ENCODE data around the gene THSD4. TPM values are rescaled to one million over a fixed set of nuclear protein-coding genes. Genes with fewer than 3 reads are reported as not detected.

Gene THSD4
- total RNA-seq, 2 experiments from 2014 or later, result not detected

DNA sequence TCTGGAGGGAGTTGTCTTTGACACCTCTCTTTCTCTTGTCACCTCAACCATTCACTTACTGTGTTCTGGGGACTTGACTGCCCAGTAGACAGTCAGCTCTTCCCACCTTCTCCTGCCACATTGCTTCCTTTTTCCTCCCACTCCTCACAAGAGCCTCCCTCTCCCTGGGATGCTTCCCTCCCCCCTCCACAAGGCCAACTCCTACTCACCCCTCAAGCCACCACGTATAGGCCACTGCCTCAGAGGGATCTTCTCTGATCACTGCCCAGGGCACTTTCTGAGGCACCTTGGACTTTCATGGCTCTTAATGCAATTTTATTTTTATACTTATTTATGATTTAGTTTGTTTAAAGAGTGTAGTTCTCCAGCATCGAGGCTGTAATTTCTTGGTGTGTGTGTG, 23.2 kb downstream of the THSD4 start:
- intact Hi-C loops (cut with micrococcal nuclease), result no loop called here
- ChIA-PET POLR2A (no interaction called here), CTCF (no interaction called here)
- TF ChIP-seq, protein P1, sequence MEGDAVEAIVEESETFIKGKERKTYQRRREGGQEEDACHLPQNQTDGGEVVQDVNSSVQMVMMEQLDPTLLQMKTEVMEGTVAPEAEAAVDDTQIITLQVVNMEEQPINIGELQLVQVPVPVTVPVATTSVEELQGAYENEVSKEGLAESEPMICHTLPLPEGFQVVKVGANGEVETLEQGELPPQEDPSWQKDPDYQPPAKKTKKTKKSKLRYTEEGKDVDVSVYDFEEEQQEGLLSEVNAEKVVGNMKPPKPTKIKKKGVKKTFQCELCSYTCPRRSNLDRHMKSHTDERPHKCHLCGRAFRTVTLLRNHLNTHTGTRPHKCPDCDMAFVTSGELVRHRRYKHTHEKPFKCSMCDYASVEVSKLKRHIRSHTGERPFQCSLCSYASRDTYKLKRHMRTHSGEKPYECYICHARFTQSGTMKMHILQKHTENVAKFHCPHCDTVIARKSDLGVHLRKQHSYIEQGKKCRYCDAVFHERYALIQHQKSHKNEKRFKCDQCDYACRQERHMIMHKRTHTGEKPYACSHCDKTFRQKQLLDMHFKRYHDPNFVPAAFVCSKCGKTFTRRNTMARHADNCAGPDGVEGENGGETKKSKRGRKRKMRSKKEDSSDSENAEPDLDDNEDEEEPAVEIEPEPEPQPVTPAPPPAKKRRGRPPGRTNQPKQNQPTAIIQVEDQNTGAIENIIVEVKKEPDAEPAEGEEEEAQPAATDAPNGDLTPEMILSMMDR (IDR thresholded peaks at IDR 0.05), result no peak
- no peak overlapping the region for H3K4me3 Mint-ChIP-seq
- H3K27ac Mint-ChIP-seq, result no peak overlapping the region
- H3K36me3 Mint-ChIP-seq (ENCODE audit: low read depth), result no peaks in the 10 kb centered on the region
- H3K27me3 Mint-ChIP-seq, result peaks cover 4% of the 10 kb centered on the region
- no peaks in the 10 kb centered on the region for H3K4me1 Mint-ChIP-seq (ENCODE audit: low read depth)
- H3K9me3 Mint-ChIP-seq, result no peaks in the 10 kb centered on the region
- ATAC-seq (no peak), DNase-seq (no peak)

GRCh38 chr15:71139241-71139640, 24.0 kb downstream of the THSD4 start:
- H3K9me3 Mint-ChIP-seq, result no peaks in the 10 kb centered on the region
- intact Hi-C loops (cut with micrococcal nuclease), result no loop called here
- no peaks in the 10 kb centered on the region for H3K36me3 Mint-ChIP-seq (ENCODE audit: low read depth)
- no peaks in the 10 kb centered on the region for H3K4me1 Mint-ChIP-seq (ENCODE audit: low read depth)
- ChIA-PET CTCF (no interaction called here), POLR2A (no interaction called here)
- DNase-seq (no peak), ATAC-seq (no peak)
- no peak overlapping the region for H3K27ac Mint-ChIP-seq
- TF ChIP-seq, protein P1 (IDR thresholded peaks at IDR 0.05), result no peak
- H3K4me3 Mint-ChIP-seq, result no peak overlapping the region
- H3K27me3 Mint-ChIP-seq, result peaks cover 9% of the 10 kb centered on the region

DNA sequence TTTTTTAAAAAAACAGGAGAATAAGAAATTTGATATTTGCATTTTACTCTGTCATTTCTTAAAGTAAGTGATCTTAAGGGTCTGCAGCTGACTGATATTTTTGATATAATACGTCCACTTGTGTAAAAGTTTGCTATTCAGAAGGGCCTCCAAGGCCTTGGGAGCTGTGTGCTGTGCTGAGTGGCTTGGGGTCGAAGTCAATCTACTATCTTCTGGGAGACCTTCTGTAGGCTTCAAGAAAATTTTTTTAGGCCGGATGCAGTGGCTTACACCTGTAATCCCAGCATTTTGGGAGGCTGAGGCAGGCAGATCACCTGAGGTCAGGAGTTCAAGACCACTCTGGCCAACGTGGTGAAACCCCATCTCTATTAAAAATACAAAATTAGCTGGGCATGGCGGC, 26.3 kb downstream of the THSD4 start:
- Mint-ChIP-seq H3K9me3 (no peaks in the 10 kb centered on the region), H3K4me3 (no peak overlapping the region), H3K27me3 (peaks cover 11% of the 10 kb centered on the region), H3K27ac (no peak overlapping the region), H3K36me3 (ENCODE audit: low read depth) (no peaks in the 10 kb centered on the region), H3K4me1 (ENCODE audit: low read depth) (no peaks in the 10 kb centered on the region)
- ATAC-seq (no peak), DNase-seq (no peak)
- intact Hi-C loops (cut with micrococcal nuclease), result no loop called here
- TF ChIP-seq, protein P1 (IDR thresholded peaks at IDR 0.05), result no peak
- POLR2A ChIA-PET, result no interaction called here
- CTCF ChIA-PET, result no interaction called here

- no peaks in the 10 kb centered on the region for H3K4me1 Mint-ChIP-seq (ENCODE audit: low read depth)
- no peaks in the 10 kb centered on the region for H3K36me3 Mint-ChIP-seq (ENCODE audit: low read depth)
- H3K27me3 Mint-ChIP-seq, result peaks cover 11% of the 10 kb centered on the region
- POLR2A ChIA-PET, result no interaction called here
- H3K4me3 Mint-ChIP-seq, result no peak overlapping the region
- ATAC-seq, result no peak
- CTCF ChIA-PET, result no interaction called here
- no peaks in the 10 kb centered on the region for H3K9me3 Mint-ChIP-seq
- intact Hi-C loops (cut with micrococcal nuclease), result no loop called here
- DNase-seq, result no peak
- H3K27ac Mint-ChIP-seq, result no peak overlapping the region
- TF ChIP-seq, protein P1 (IDR thresholded peaks at IDR 0.05), result no peak
These were observed 27.5 kb downstream of the THSD4 start for GRCh38 chr15:71142780-71143179.

GRCh38 chr15:71143373-71144310, 28.4 kb downstream of the THSD4 start:
- intact Hi-C loops (cut with micrococcal nuclease), result no loop called here
- Mint-ChIP-seq H3K36me3 (ENCODE audit: low read depth) (no peaks in the 10 kb centered on the region), H3K4me3 (no peak overlapping the region), H3K27me3 (peaks cover 11% of the 10 kb centered on the region), H3K4me1 (ENCODE audit: low read depth) (no peaks in the 10 kb centered on the region), H3K27ac (no peak overlapping the region), H3K9me3 (no peaks in the 10 kb centered on the region)
- ChIA-PET POLR2A (no interaction called here), CTCF (no interaction called here)
- no peak for ATAC-seq
- no peak for DNase-seq
- TF ChIP-seq, protein P1 (IDR thresholded peaks at IDR 0.05), result no peak

Data from activated CD8-positive, alpha-beta T cell treated with anti-CD3 and anti-CD28 coated beads for 36 hours (primary cell).